GM12878 (cell line): Measurements from ENCODE around the gene PROSER3. TPM values are rescaled to one million over a fixed set of nuclear protein-coding genes. Genes with fewer than 3 reads are reported as not detected.

Experiments
- BCLAF1 ChIP-seq: fragments of 450-650 bp; IDR thresholded peaks from 2 replicates; pipeline ENCODE4 v1.6.1; 2017; ENCODE audit warnings: antibody characterized with exemption, mild to moderate bottlenecking, moderate library complexity
- CTCF ChIP-seq, 3 experiments: IDR thresholded peaks in 2 of 3; conservative IDR thresholded peaks in 1 of 3; 2 replicates each; pipeline ENCODE4 v1.5.1; 2011; ENCODE audit warnings: low read depth in 3 of 3, low read length in 3 of 3, mild to moderate bottlenecking in 3 of 3, control low read depth in 2 of 3, moderate library complexity in 2 of 3, inconsistent platforms in 1 of 3, mixed read lengths in 1 of 3; ENCODE audit not compliant: control insufficient read depth in 2 of 3, insufficient read depth in 1 of 3; ENCODE audit errors: extremely low read depth in 1 of 3
- EGR1 ChIP-seq, 2 experiments: IDR thresholded peaks; 1 replicate in 1 of 2; 2 replicates in 1 of 2; pipeline ENCODE4 v1.6.1; 2011 to 2012; ENCODE audit warnings: low read depth in 2 of 2, low read length in 2 of 2, borderline replicate concordance in 1 of 2, mild to moderate bottlenecking in 1 of 2, moderate library complexity in 1 of 2
- IKZF2 ChIP-seq, 2 experiments: fragments of 450-650 bp; IDR thresholded peaks; 2 replicates each; pipeline ENCODE4 v1.6.1; 2017; ENCODE audit warnings: mild to moderate bottlenecking in 2 of 2, moderate library complexity in 2 of 2
- IRF4 ChIP-seq: IDR thresholded peaks from 2 replicates; pipeline ENCODE4 v1.6.1; 2011; ENCODE audit warnings: low read depth, low read length
- KAT2A ChIP-seq: conservative IDR thresholded peaks from 2 replicates; pipeline ENCODE4 v1.6.1; 2011; ENCODE audit warnings: low read depth, low read length; ENCODE audit not compliant: control insufficient read depth
- KDM1A ChIP-seq: fragments of 200-600 bp; sonication (generic); IDR thresholded peaks from 2 replicates; pipeline ENCODE4 v1.6.1; 2016; ENCODE audit warnings: borderline replicate concordance
- MTA2 ChIP-seq: fragments of 450-650 bp; IDR thresholded peaks from 2 replicates; pipeline ENCODE4 v1.6.1; 2016; ENCODE audit warnings: low read depth, mild to moderate bottlenecking, moderate library complexity
- NKRF ChIP-seq: fragments of 450-650 bp; conservative IDR thresholded peaks from 2 replicates; pipeline ENCODE4 v1.6.1; 2017; ENCODE audit warnings: mild to moderate bottlenecking, moderate library complexity
- NR2C2 ChIP-seq: IDR thresholded peaks from 2 replicates; pipeline ENCODE4 v1.6.1; 2011; ENCODE audit warnings: borderline replicate concordance, low read depth; ENCODE audit not compliant: control insufficient read depth, insufficient read length
- PML ChIP-seq: IDR thresholded peaks from 2 replicates; pipeline ENCODE4 v1.6.1; 2012; ENCODE audit warnings: low read length, inconsistent platforms
- POLR2A ChIP-seq: IDR thresholded peaks from 2 replicates; pipeline ENCODE4 v1.6.1; 2011; ENCODE audit warnings: low read depth, mild to moderate bottlenecking, low read length
- POLR2AphosphoS5 ChIP-seq: IDR thresholded peaks from 2 replicates; pipeline ENCODE4 v1.6.1; 2011; ENCODE audit warnings: mild to moderate bottlenecking, low read length, inconsistent platforms
- RFX5 ChIP-seq: IDR thresholded peaks from 2 replicates; pipeline ENCODE4 v1.6.1; 2011; ENCODE audit warnings: low read depth, low read length, improper control_type of control experiment
- SMAD5 ChIP-seq: IDR thresholded peaks from 2 replicates; pipeline ENCODE4 v1.6.1; 2016; ENCODE audit warnings: antibody characterized with exemption, low read depth
- YBX1 ChIP-seq: fragments of 450-650 bp; IDR thresholded peaks from 2 replicates; pipeline ENCODE4 v1.6.1; 2016; ENCODE audit warnings: antibody characterized with exemption
- ZBTB4 ChIP-seq: fragments of 450-650 bp; formaldehyde crosslinking; IDR thresholded peaks from 2 replicates; pipeline ENCODE4 v1.4.0; 2022; ENCODE audit warnings: mild to moderate bottlenecking, moderate library complexity
- ZNF24 ChIP-seq: fragments of 450-650 bp; IDR thresholded peaks from 2 replicates; pipeline ENCODE4 v1.6.1; 2017; ENCODE audit warnings: antibody characterized with exemption, mild to moderate bottlenecking
- polyA plus RNA-seq, 11 experiments: library from polyadenylated mRNA; depleted of rRNA in 4 of 11; unstranded in 6 of 11; stranded (reverse) in 5 of 11; fragments of >200 nt; fragmentation: Nextera tagmentation in 4 of 11; fragmentation: Illumina TruSeq in 1 of 11; extraction: Ambion mirVana in 4 of 11; extraction: Trizol in 1 of 11; gene quantifications; 1 replicate in 1 of 11; 2 replicates in 10 of 11; pipeline versions ENCODE4 v1.2.1 to v1.2.3, GENCODE V29; 2011 to 2016; ENCODE audit warnings: inconsistent platforms in 2 of 11, missing spikeins in 2 of 11, low read depth in 1 of 11
- total RNA-seq, 4 experiments: library from RNA; depleted of rRNA in 3 of 4; stranded (reverse); fragments of >200 nt in 3 of 4; fragmentation: Illumina TruSeq in 1 of 4; extraction: Trizol in 1 of 4; gene quantifications; 2 replicates each; pipeline versions ENCODE4 v1.2.1 to v1.2.3, GENCODE V29; 2013 to 2021

Gene PROSER3
- total and polyA plus RNA-seq, 10 of the 15 experiments (the other 5 are each of a cell fraction or from before 2014, with no cell fraction given), result 0.85 to 25.1 (median 9.6) TPM

- TF ChIP-seq CTCF (IDR thresholded peaks at IDR 0.05 in 2 of 3, conservative IDR thresholded peaks at IDR 0.05 in 1 of 3; ENCODE audit: control insufficient read depth in 2 of 3, extremely low read depth in 1 of 3, insufficient read depth in 1 of 3, low read depth in 3 of 3, low read length in 3 of 3) (no peak), IRF4 (no peak), EGR1 (IDR thresholded peaks at IDR 0.05; ENCODE audit: borderline replicate concordance in 1 of 2, low read depth in 2 of 2, low read length in 2 of 2) (peak in 1 of 2 experiments; percentile 73; a peak in 1 of 3 replicates), KAT2A (no peak), NR2C2 (no peak), MTA2 (no peak), KDM1A (no peak), IKZF2 (IDR thresholded peaks at IDR 0.05) (no peak), ZNF24 (no peak), POLR2AphosphoS5 (no peak), RFX5 (peak; percentile 67), NKRF (peak; percentile 73), PML (no peak), YBX1 (no peak), POLR2A (peak; percentile 80), ZBTB4 (CRISPR knock-in tag) (no peak), SMAD5 (no peak), BCLAF1 (no peak)
Observed at GRCh38 chr19:35775298-35776101, 17.5 kb downstream of the PROSER3 start, which contains the start of gene ARHGAP33 (continued).
